ENCODE data around the gene FLAD1. TPM values are rescaled to one million over a fixed set of nuclear protein-coding genes. Genes with fewer than 3 reads are reported as not detected.

FLAD1 gene
- total RNA-seq, 4 donors from 2014 or later: 21.5 to 30.9 (median 29.5) TPM

- Histone ChIP-seq H3K4me1 (peaks cover 9 to 54% (median 10%) of the 10 kb centered on the region in 3 donors), H3K36me3 (peaks cover 14 to 69% (median 15%) of the 10 kb centered on the region in 3 donors), H3K4me3 (no peak overlapping the region), H3K27me3 (no peaks in the 10 kb centered on the region), H3K9me3 (no peaks in the 10 kb centered on the region), H3K27ac (no peak overlapping the region)
- DNase-seq: no peak
- intact Hi-C loops (cut with DNase I): no loop called here
- TF ChIP-seq POLR2A (IDR thresholded peaks at IDR 0.05) (no peak), CTCF (IDR thresholded peaks at IDR 0.05) (no peak)
- WGBS, 2 donors: 91 to 93% methylated on average over 7 to 13 of the region's 17 CpGs
Observed at GRCh38 chr1:154988058-154988954, 5.2 kb downstream of the FLAD1 start.

GRCh38 chr1:154989195-154989860, 6.2 kb downstream of the FLAD1 start:
- Histone ChIP-seq H3K4me3 (no peak overlapping the region), H3K9me3 (no peaks in the 10 kb centered on the region), H3K4me1 (peaks cover 3 to 50% (median 3%) of the 10 kb centered on the region in 3 donors), H3K27ac (no peak overlapping the region), H3K36me3 (peaks cover 14 to 70% (median 15%) of the 10 kb centered on the region in 3 donors), H3K27me3 (no peaks in the 10 kb centered on the region)
- DNase-seq: no peak
- no peak for TF ChIP-seq POLR2A (IDR thresholded peaks at IDR 0.05)
- no peak for TF ChIP-seq CTCF (IDR thresholded peaks at IDR 0.05)
- intact Hi-C loops (cut with DNase I): no loop called here
- WGBS, 2 donors: 75% methylated on average over 2 of the region's 3 CpGs; no CpG with 5 or more reads in 1 of the 2 donors

GRCh38 chr1:154990276-154990675, 7.1 kb downstream of the FLAD1 start:
- WGBS, 2 donors: 85 to 96% methylated on average over 5 to 8 of the region's 8 CpGs
- no peaks in the 10 kb centered on the region for H3K27me3 ChIP-seq
- DNase-seq: no peak
- intact Hi-C loops (cut with DNase I): no loop called here
- no peaks in the 10 kb centered on the region for H3K9me3 ChIP-seq
- H3K27ac ChIP-seq: no peak overlapping the region
- H3K4me1 ChIP-seq: peaks cover 0 to 46% (median 3%) of the 10 kb centered on the region in 3 donors
- no peak overlapping the region for H3K4me3 ChIP-seq
- TF ChIP-seq CTCF (IDR thresholded peaks at IDR 0.05) (no peak), POLR2A (IDR thresholded peaks at IDR 0.05) (no peak)
- H3K36me3 ChIP-seq: peaks cover 14 to 70% (median 15%) of the 10 kb centered on the region in 3 donors

GRCh38 chr1:154992721-154993571, 9.8 kb downstream of the FLAD1 start:
- intact Hi-C loops (cut with DNase I): no loop called here
- peaks cover 0 to 41% (median 3%) of the 10 kb centered on the region in 3 donors for H3K4me1 ChIP-seq
- no peak for DNase-seq

More at GRCh38 chr1:154992721-154993571, 9.8 kb downstream of the FLAD1 start:
- Histone ChIP-seq H3K4me3 (no peak overlapping the region), H3K27ac (no peak overlapping the region), H3K9me3 (no peaks in the 10 kb centered on the region), H3K36me3 (peaks cover 9 to 56% (median 15%) of the 10 kb centered on the region in 3 donors), H3K27me3 (no peaks in the 10 kb centered on the region)
- 80 to 88% methylated on average over 4 to 9 of the region's 14 CpGs for WGBS, 2 donors
- no peak for TF ChIP-seq CTCF (IDR thresholded peaks at IDR 0.05)
- TF ChIP-seq POLR2A (IDR thresholded peaks at IDR 0.05): no peak
